DND-41 (cell line): ENCODE results near the gene DARS2.

Experiments
- CTCF ChIP-seq: IDR thresholded peaks from 2 replicates; pipeline ENCODE4 v1.5.1; 2012; ENCODE audit warnings: borderline replicate concordance, low read length, moderate library complexity, mild to moderate bottlenecking; ENCODE audit not compliant: poor library complexity, severe bottlenecking; ENCODE audit errors: extremely low read depth
- EZH2 ChIP-seq: IDR thresholded peaks from 3 replicates; pipeline ENCODE4 v1.6.1; 2012; ENCODE audit warnings: borderline replicate concordance, low read depth, mild to moderate bottlenecking, moderate library complexity, low read length, inconsistent platforms; ENCODE audit not compliant: severe bottlenecking

GRCh38 chr1:173818459-173818858 lies 6.0 kb upstream of the DARS2 start:
- TF ChIP-seq CTCF, result no peak
- no peak for TF ChIP-seq EZH2
